Measurements from ENCODE around the gene CPNE7. TPM values are rescaled to one million over a fixed set of nuclear protein-coding genes. Genes with fewer than 3 reads are reported as not detected.

The CPNE7 gene
- total and polyA plus RNA-seq, 7 donors: 0.41 to 3.3 (median 0.71) TPM; not detected in 4

- no peak overlapping the region for H3K4me3 ChIP-seq
- intact Hi-C loops (cut with DNase I): no loop called here
- TF ChIP-seq, protein P1, sequence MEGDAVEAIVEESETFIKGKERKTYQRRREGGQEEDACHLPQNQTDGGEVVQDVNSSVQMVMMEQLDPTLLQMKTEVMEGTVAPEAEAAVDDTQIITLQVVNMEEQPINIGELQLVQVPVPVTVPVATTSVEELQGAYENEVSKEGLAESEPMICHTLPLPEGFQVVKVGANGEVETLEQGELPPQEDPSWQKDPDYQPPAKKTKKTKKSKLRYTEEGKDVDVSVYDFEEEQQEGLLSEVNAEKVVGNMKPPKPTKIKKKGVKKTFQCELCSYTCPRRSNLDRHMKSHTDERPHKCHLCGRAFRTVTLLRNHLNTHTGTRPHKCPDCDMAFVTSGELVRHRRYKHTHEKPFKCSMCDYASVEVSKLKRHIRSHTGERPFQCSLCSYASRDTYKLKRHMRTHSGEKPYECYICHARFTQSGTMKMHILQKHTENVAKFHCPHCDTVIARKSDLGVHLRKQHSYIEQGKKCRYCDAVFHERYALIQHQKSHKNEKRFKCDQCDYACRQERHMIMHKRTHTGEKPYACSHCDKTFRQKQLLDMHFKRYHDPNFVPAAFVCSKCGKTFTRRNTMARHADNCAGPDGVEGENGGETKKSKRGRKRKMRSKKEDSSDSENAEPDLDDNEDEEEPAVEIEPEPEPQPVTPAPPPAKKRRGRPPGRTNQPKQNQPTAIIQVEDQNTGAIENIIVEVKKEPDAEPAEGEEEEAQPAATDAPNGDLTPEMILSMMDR (IDR thresholded peaks at IDR 0.05): no peak
- no peak for TF ChIP-seq POLR2AphosphoS5 (IDR thresholded peaks at IDR 0.05)
- TF ChIP-seq EP300 (IDR thresholded peaks at IDR 0.05): no peak
- no peak for TF ChIP-seq POLR2A (IDR thresholded peaks at IDR 0.05)
- 49 to 82% methylated on average over 17 of the region's 17 CpGs for WGBS, 2 donors
- H3K36me3 ChIP-seq: peaks cover 13 to 87% (median 51%) of the 10 kb centered on the region in 4 donors
- no peaks in the 10 kb centered on the region for H3K27me3 ChIP-seq
- H3K4me1 ChIP-seq: no peaks in the 10 kb centered on the region
- DNase-seq: no peak
- H3K9me3 ChIP-seq: no peaks in the 10 kb centered on the region
- no peak overlapping the region for H3K27ac ChIP-seq
Measured at GRCh38 chr16:89545044-89545830, 30.3 kb upstream of the CPNE7 start.

GRCh38 chr16:89545831-89546574, 29.6 kb upstream of the CPNE7 start:
- TF ChIP-seq POLR2A (IDR thresholded peaks at IDR 0.05) (no peak), POLR2AphosphoS5 (IDR thresholded peaks at IDR 0.05) (no peak), EP300 (IDR thresholded peaks at IDR 0.05) (no peak)
- TF ChIP-seq, protein P1 (IDR thresholded peaks at IDR 0.05): no peak
- Histone ChIP-seq H3K27me3 (no peaks in the 10 kb centered on the region), H3K4me1 (no peaks in the 10 kb centered on the region), H3K9me3 (no peaks in the 10 kb centered on the region), H3K36me3 (peaks cover 13 to 89% (median 55%) of the 10 kb centered on the region in 4 donors), H3K4me3 (no peak overlapping the region), H3K27ac (no peak overlapping the region)
- intact Hi-C loops (cut with DNase I): no loop called here
- DNase-seq: no peak
- WGBS, 2 donors: 36 to 79% methylated on average over 26 of the region's 26 CpGs

GRCh38 chr16:89546781-89547180, 28.8 kb upstream of the CPNE7 start:
- intact Hi-C loops (cut with DNase I): no loop called here
- no peak overlapping the region for H3K27ac ChIP-seq
- no peak overlapping the region for H3K4me3 ChIP-seq
- TF ChIP-seq POLR2AphosphoS5 (IDR thresholded peaks at IDR 0.05): no peak
- TF ChIP-seq, protein P1 (IDR thresholded peaks at IDR 0.05): no peak
- no peak for TF ChIP-seq POLR2A (IDR thresholded peaks at IDR 0.05)
- no peak for TF ChIP-seq EP300 (IDR thresholded peaks at IDR 0.05)
- H3K4me1 ChIP-seq: no peaks in the 10 kb centered on the region
- H3K36me3 ChIP-seq: peaks cover 13 to 89% (median 55%) of the 10 kb centered on the region in 4 donors
- WGBS, 2 donors: 91 to 94% methylated on average over 19 of the region's 19 CpGs
- H3K9me3 ChIP-seq: no peaks in the 10 kb centered on the region
- no peak for DNase-seq
- no peaks in the 10 kb centered on the region for H3K27me3 ChIP-seq

GRCh38 chr16:89547291-89547690, 28.3 kb upstream of the CPNE7 start:
- Histone ChIP-seq H3K27me3 (no peaks in the 10 kb centered on the region), H3K9me3 (no peaks in the 10 kb centered on the region), H3K4me3 (no peak overlapping the region), H3K36me3 (peaks cover 13 to 89% (median 56%) of the 10 kb centered on the region in 4 donors), H3K4me1 (no peaks in the 10 kb centered on the region), H3K27ac (no peak overlapping the region)
- intact Hi-C loops (cut with DNase I): no loop called here
- WGBS, 2 donors: 95 to 97% methylated on average over 17 of the region's 17 CpGs
- DNase-seq: no peak
- TF ChIP-seq POLR2A (IDR thresholded peaks at IDR 0.05): no peak
- TF ChIP-seq EP300 (IDR thresholded peaks at IDR 0.05): no peak
- TF ChIP-seq, protein P1 (IDR thresholded peaks at IDR 0.05): no peak
- TF ChIP-seq POLR2AphosphoS5 (IDR thresholded peaks at IDR 0.05): no peak
